Activated naive CD8-positive, alpha-beta T cell (primary cell): ENCODE data around the gene AQR.

Experiments used
- H3K27ac Mint-ChIP-seq: one replicate; pipeline ENCODE4 v1.8.0; 2021; ENCODE audit warnings: mixed read lengths
- H3K27me3 Mint-ChIP-seq: one replicate; pipeline ENCODE4 v1.8.0; 2021; ENCODE audit warnings: mixed read lengths
- H3K36me3 Mint-ChIP-seq: one replicate; pipeline ENCODE4 v1.8.0; 2021; ENCODE audit warnings: mixed read lengths
- H3K4me1 Mint-ChIP-seq: one replicate; pipeline ENCODE4 v1.8.0; 2021; ENCODE audit warnings: low read depth, mixed read lengths
- H3K4me3 Mint-ChIP-seq: one replicate; pipeline ENCODE4 v1.8.0; 2021; ENCODE audit warnings: mild to moderate bottlenecking, mixed read lengths
- H3K9me3 Mint-ChIP-seq: one replicate; pipeline ENCODE4 v1.8.0; 2021; ENCODE audit warnings: low read depth, mixed read lengths

The AQR gene

DNA sequence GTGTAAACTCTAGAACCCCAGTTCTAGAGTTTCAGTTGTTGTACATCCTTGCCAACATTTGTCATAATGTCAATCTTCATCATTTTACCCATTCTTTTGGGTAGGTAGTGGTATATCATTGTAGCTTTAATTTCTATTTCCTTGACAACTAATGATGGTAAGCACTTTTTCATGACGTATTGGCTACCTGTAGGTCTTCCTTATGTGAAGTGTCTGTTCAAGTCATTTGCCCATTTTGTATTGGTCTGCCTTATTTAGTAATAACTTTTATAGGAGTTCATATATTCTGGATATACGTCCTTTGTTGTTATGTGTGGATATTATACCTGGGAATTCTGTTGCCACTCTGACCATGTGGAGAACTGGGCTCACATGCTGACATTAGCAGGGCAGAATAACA lies 100.4 kb downstream of the AQR start:
- Mint-ChIP-seq H3K4me3 (no peak overlapping the region), H3K4me1 (no peaks in the 10 kb centered on the region), H3K36me3 (peaks cover 51% of the 10 kb centered on the region), H3K9me3 (peaks cover 10% of the 10 kb centered on the region), H3K27me3 (no peaks in the 10 kb centered on the region), H3K27ac (no peak overlapping the region)

DNA sequence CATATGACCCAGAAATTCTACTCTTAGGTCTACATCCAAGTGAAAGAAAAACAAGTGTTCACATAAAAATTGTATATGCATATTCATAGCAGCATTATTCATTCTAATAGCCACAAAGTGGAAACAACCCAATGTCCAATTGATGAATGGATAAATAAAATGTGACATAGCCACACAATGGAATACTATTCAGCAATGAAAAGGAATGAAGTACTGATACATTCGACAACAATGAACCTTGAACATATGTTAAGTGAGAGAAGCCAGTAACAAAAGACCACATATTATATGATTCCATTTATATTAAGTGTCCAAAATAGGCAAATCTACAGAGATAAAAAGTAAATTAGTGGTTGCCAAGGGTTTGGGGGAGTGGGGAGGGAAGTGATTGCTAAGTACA lies 104.0 kb downstream of the AQR start:
- peaks cover 31% of the 10 kb centered on the region for H3K36me3 Mint-ChIP-seq
- no peak overlapping the region for H3K4me3 Mint-ChIP-seq
- no peaks in the 10 kb centered on the region for H3K4me1 Mint-ChIP-seq
- H3K27ac Mint-ChIP-seq = no peak overlapping the region
- H3K9me3 Mint-ChIP-seq = peaks cover 10% of the 10 kb centered on the region
- H3K27me3 Mint-ChIP-seq = no peaks in the 10 kb centered on the region

- Mint-ChIP-seq H3K4me1 (no peaks in the 10 kb centered on the region), H3K36me3 (peaks cover 9% of the 10 kb centered on the region), H3K9me3 (peaks cover 3% of the 10 kb centered on the region), H3K27ac (no peak overlapping the region), H3K4me3 (no peak overlapping the region), H3K27me3 (no peaks in the 10 kb centered on the region)
Observed at GRCh38 chr15:34861214-34861613, 108.3 kb downstream of the AQR start.

DNA sequence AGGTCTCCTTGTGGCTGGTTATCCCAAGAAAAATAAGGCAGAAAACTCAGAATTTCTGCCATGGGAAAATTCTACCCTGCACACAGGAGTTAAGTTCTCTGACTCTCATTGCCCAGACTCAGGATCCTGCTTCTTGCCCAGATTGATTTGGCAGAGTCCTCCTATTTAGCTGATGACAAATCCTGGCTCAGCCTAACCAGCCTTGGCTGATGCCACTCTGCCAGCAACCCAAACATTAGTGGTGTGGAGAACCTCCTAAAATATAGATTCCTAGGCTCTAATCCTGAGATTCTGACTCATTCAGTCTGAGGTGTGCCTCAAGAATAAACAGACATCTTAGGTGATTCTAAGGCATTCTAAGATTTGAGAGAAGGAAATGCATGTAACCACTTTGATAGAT lies 113.6 kb downstream of the AQR start:
- no peak overlapping the region for H3K27ac Mint-ChIP-seq
- H3K36me3 Mint-ChIP-seq = peaks cover 11% of the 10 kb centered on the region
- H3K4me3 Mint-ChIP-seq = no peak overlapping the region
- H3K4me1 Mint-ChIP-seq = peaks cover 6% of the 10 kb centered on the region
- H3K9me3 Mint-ChIP-seq = no peaks in the 10 kb centered on the region
- no peaks in the 10 kb centered on the region for H3K27me3 Mint-ChIP-seq

DNA sequence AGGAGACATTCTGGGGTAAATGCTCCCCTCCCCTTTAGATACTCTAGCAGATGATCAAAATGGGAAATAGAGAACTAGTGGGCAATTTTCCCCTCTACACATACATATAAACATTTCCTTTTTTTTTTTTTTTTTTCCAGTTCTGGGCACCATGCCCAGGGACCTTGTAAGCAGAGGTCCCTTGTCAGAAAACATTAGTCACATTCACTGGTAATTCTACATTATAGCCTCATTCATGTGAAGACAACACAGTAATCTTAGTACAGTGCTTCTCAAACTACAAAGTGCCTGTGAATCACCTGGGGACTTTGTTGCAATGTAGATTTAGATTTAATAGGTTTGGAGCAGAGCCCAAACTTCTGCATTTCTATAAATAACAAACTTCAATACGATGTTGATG lies 114.1 kb downstream of the AQR start:
- peaks cover 6% of the 10 kb centered on the region for H3K4me1 Mint-ChIP-seq
- no peaks in the 10 kb centered on the region for H3K9me3 Mint-ChIP-seq
- H3K4me3 Mint-ChIP-seq = no peak overlapping the region
- H3K36me3 Mint-ChIP-seq = peaks cover 11% of the 10 kb centered on the region
- H3K27ac Mint-ChIP-seq = no peak overlapping the region
- no peaks in the 10 kb centered on the region for H3K27me3 Mint-ChIP-seq

GRCh38 chr15:34854232-34854631 lies 115.3 kb downstream of the AQR start:
- H3K4me1 Mint-ChIP-seq = peaks cover 6% of the 10 kb centered on the region
- H3K9me3 Mint-ChIP-seq = no peaks in the 10 kb centered on the region
- H3K4me3 Mint-ChIP-seq = no peak overlapping the region
- no peaks in the 10 kb centered on the region for H3K27me3 Mint-ChIP-seq
- H3K36me3 Mint-ChIP-seq = peaks cover 11% of the 10 kb centered on the region
- H3K27ac Mint-ChIP-seq = peak overlapping the region; percentile 1

- Mint-ChIP-seq H3K36me3 (peaks cover 11% of the 10 kb centered on the region), H3K4me1 (peaks cover 6% of the 10 kb centered on the region), H3K27me3 (no peaks in the 10 kb centered on the region), H3K4me3 (no peak overlapping the region), H3K27ac (no peak overlapping the region), H3K9me3 (no peaks in the 10 kb centered on the region)
Observed at GRCh38 chr15:34853001-34853758, 116.4 kb downstream of the AQR start.

DNA sequence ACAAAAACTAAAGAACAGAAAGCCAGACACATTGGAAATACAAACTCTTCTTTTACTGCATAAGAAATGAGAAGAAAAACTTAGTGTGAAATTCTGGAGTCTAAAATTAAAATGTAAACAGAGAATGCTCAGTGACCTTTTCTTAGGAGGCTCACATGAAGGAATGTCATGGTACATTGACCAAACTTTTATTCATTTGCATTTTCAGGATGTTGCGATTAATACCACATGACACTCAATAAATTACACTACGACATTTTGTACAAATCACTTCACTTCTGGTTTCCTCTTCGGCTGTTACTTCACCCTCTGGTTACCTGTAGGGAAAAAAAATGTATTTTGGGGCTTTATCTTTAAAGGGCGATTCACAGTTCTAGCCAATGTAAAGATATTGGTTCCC lies 117.8 kb downstream of the AQR start:
- Mint-ChIP-seq H3K36me3 (peaks cover 8% of the 10 kb centered on the region), H3K4me3 (no peak overlapping the region), H3K9me3 (no peaks in the 10 kb centered on the region), H3K27me3 (no peaks in the 10 kb centered on the region), H3K4me1 (peaks cover 6% of the 10 kb centered on the region), H3K27ac (no peak overlapping the region)

DNA sequence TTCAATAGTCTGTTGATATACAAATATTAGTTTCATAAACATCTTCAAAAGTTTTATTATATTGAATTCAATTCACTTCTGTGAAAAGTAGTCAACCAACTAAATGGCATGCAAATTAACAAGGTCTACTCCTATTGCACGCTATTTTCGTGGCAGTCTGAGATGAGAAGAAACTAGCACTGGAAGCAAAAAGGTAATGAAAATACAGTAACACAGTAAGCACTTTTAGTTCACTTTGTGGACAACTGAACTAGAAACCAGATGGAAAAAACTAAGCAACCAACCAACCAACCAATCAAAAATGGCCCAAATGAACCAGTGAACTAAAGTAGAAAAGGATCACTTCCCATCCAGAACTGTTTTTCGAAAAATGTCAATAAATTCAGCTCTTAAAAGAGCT lies 118.5 kb downstream of the AQR start:
- no peaks in the 10 kb centered on the region for H3K27me3 Mint-ChIP-seq
- H3K9me3 Mint-ChIP-seq = no peaks in the 10 kb centered on the region
- H3K4me1 Mint-ChIP-seq = peaks cover 6% of the 10 kb centered on the region
- H3K4me3 Mint-ChIP-seq = no peak overlapping the region
- peaks cover 8% of the 10 kb centered on the region for H3K36me3 Mint-ChIP-seq
- H3K27ac Mint-ChIP-seq = peak overlapping the region; percentile 17

GRCh38 chr15:34850121-34850520 lies 119.4 kb downstream of the AQR start:
- Mint-ChIP-seq H3K9me3 (no peaks in the 10 kb centered on the region), H3K4me1 (peaks cover 5% of the 10 kb centered on the region), H3K4me3 (no peak overlapping the region), H3K27ac (no peak overlapping the region), H3K27me3 (no peaks in the 10 kb centered on the region), H3K36me3 (peaks cover 6% of the 10 kb centered on the region)

DNA sequence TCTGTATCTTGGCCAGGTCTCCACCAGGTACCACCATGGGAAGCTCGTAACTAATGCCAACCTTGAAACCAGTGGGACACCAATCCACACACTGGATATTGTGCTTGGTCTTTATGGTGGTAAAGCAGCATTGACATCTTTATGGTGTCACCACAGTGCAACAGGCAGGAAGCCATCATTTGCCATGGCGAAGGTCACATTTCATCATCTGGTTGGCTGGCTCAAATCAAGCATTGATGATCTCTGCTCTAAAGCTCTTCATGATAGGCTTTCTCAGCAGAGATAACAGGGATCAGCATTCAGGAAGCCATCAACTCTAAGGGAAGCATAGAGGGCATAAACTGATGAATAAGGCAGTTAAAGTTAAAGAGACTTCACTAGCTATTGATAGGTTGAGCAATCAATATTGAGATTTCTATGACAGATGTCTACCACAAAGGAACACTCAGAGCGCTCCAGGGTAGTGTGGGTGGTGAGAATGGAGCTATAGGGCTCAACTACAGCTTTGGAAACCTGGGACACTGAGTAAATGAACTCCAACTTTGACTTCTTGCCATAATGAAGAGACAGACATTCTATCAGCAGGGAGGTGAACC lies 120.1 kb downstream of the AQR start:
- no peak overlapping the region for H3K27ac Mint-ChIP-seq
- no peaks in the 10 kb centered on the region for H3K9me3 Mint-ChIP-seq
- no peaks in the 10 kb centered on the region for H3K27me3 Mint-ChIP-seq
- no peak overlapping the region for H3K4me3 Mint-ChIP-seq
- peaks cover 3% of the 10 kb centered on the region for H3K4me1 Mint-ChIP-seq
- H3K36me3 Mint-ChIP-seq = peaks cover 2% of the 10 kb centered on the region

DNA sequence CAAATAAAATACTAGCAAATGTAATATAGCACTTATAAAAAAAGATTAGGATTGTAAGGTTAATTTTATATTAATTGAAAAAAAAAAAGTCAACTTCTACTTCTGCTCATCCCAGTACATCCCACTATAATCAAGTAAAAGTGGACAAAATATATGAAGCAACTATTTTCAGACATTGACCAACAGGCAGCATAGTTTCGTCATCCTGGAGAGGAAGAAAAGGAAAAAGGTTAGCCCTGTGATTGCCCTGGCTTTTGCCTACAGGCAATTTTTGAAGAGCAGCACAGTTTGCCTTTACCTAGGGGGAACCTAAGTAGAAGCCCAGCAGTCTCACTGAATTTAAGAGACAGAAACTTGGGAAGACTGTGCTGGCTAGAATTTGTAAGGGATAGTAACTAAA lies 121.9 kb downstream of the AQR start:
- no peak overlapping the region for H3K4me3 Mint-ChIP-seq
- H3K27ac Mint-ChIP-seq = no peak overlapping the region
- H3K27me3 Mint-ChIP-seq = no peaks in the 10 kb centered on the region
- peaks cover 3% of the 10 kb centered on the region for H3K4me1 Mint-ChIP-seq
- no peaks in the 10 kb centered on the region for H3K9me3 Mint-ChIP-seq
- no peaks in the 10 kb centered on the region for H3K36me3 Mint-ChIP-seq

- H3K27me3 Mint-ChIP-seq = peaks cover 1% of the 10 kb centered on the region
- H3K4me1 Mint-ChIP-seq = no peaks in the 10 kb centered on the region
- H3K9me3 Mint-ChIP-seq = no peaks in the 10 kb centered on the region
- H3K4me3 Mint-ChIP-seq = no peak overlapping the region
- H3K27ac Mint-ChIP-seq = no peak overlapping the region
- no peaks in the 10 kb centered on the region for H3K36me3 Mint-ChIP-seq
Observed at GRCh38 chr15:34841262-34841725, 128.2 kb downstream of the AQR start.

DNA sequence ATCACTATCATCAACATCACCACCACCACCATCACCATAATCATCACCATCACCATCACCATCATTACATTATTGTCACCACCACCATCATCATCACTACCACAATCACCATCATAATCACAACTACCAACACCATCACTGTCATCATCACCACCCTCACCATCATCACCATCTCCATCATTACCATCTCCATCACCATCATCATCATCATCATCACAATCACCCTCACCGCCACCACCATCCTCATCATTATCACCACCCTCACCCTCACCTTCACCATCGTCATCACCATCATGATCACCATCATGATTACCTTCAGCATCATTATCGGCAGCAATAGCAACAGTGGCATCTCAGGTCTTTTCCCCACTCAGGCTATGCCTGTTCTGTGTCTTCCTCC lies 131.3 kb downstream of the AQR start:
- Mint-ChIP-seq H3K27me3 (peaks cover 12% of the 10 kb centered on the region), H3K4me1 (no peaks in the 10 kb centered on the region), H3K9me3 (peaks cover 14% of the 10 kb centered on the region), H3K36me3 (peaks cover 13% of the 10 kb centered on the region), H3K4me3 (no peak overlapping the region), H3K27ac (no peak overlapping the region)

- no peaks in the 10 kb centered on the region for H3K4me1 Mint-ChIP-seq
- H3K27me3 Mint-ChIP-seq = peaks cover 12% of the 10 kb centered on the region
- peaks cover 14% of the 10 kb centered on the region for H3K9me3 Mint-ChIP-seq
- H3K36me3 Mint-ChIP-seq = peaks cover 13% of the 10 kb centered on the region
- no peak overlapping the region for H3K27ac Mint-ChIP-seq
- no peak overlapping the region for H3K4me3 Mint-ChIP-seq
Observed at GRCh38 chr15:34837246-34838016, 132.1 kb downstream of the AQR start.
